Tibial nerve (tissue), 4 donors: ENCODE data around the gene PARP8. TPM values are rescaled to one million over a fixed set of nuclear protein-coding genes. Genes with fewer than 3 reads are reported as not detected.
"Not testable (repeated sequence)": the region's sequence is repeated elsewhere in the genome, so short reads cannot be mapped to it uniquely, and the experiment has no call there.

Experiments used
- DNase-seq, 2 donors: peaks; one replicate each; pipeline ENCODE4 v3.0.0-alpha.2; 2019; ENCODE audit warnings: low spot score in 2 of 2
- H3K27ac ChIP-seq, 4 donors: fragments of 200-600 bp; sonication (generic) in 3 of 4; one replicate each; pipeline ENCODE4 v1.5.1; 2017 to 2019; ENCODE audit warnings: mild to moderate bottlenecking in 1 of 4
- H3K27me3 ChIP-seq, 2 donors: fragments of 200-600 bp; sonication (generic) in 1 of 2; one replicate each; pipeline versions ENCODE4 v1.5.1 to v1.6.0; 2017 to 2019
- H3K36me3 ChIP-seq, 3 donors: fragments of 200-600 bp; sonication (generic); one replicate each; pipeline ENCODE4 v1.5.1; 2018 to 2019
- H3K4me1 ChIP-seq, 4 donors: fragments of 200-600 bp; sonication (generic) in 3 of 4; one replicate each; pipeline ENCODE4 v1.5.1; 2017 to 2019
- H3K4me3 ChIP-seq, 4 donors: fragments of 200-600 bp; sonication (generic) in 3 of 4; one replicate each; pipeline ENCODE4 v1.5.1; 2017 to 2019; ENCODE audit warnings: mild to moderate bottlenecking in 1 of 4, moderate library complexity in 1 of 4
- H3K9me3 ChIP-seq, 4 donors: fragments of 200-600 bp; sonication (generic) in 3 of 4; one replicate each; pipeline ENCODE4 v1.5.1; 2017 to 2019
- EP300 ChIP-seq, 2 donors: sonication (generic); formaldehyde crosslinking; IDR thresholded peaks; one replicate each; pipeline ENCODE4 v1.6.1; 2017; ENCODE audit warnings: antibody characterized with exemption in 2 of 2, mild to moderate bottlenecking in 1 of 2
- POLR2A ChIP-seq, 2 donors: fragments of 450-650 bp; IDR thresholded peaks; one replicate each; pipeline ENCODE4 v1.6.1; 2017; ENCODE audit warnings: antibody characterized with exemption in 2 of 2, mild to moderate bottlenecking in 2 of 2, moderate library complexity in 2 of 2
- WGBS, 2 donors: methylation state at CpG; one replicate each; pipeline ENCODE4 v1.1.5; 2018; 5-methylcytosine and 5-hydroxymethylcytosine counted together
- total RNA-seq, 4 donors: library from RNA; depleted of rRNA; stranded (reverse); fragments of >200 nt; gene quantifications; one replicate each; pipeline ENCODE4 v1.1.0, GENCODE V29; 2016
- TF ChIP-seq, protein P1 (sequence below), 5 experiments: fragments of 200-600 bp in 3 of 5; fragments of 450-650 bp in 2 of 5; sonication (generic) in 3 of 5; IDR thresholded peaks; one replicate each; pipeline ENCODE4 v1.5.1; 2016 to 2019; ENCODE audit warnings: antibody characterized with exemption in 5 of 5, mild to moderate bottlenecking in 3 of 5, moderate library complexity in 2 of 5

Gene PARP8
- total RNA-seq, 4 donors from 2014 or later = 10.4 to 24.7 (median 18.8) TPM

DNA sequence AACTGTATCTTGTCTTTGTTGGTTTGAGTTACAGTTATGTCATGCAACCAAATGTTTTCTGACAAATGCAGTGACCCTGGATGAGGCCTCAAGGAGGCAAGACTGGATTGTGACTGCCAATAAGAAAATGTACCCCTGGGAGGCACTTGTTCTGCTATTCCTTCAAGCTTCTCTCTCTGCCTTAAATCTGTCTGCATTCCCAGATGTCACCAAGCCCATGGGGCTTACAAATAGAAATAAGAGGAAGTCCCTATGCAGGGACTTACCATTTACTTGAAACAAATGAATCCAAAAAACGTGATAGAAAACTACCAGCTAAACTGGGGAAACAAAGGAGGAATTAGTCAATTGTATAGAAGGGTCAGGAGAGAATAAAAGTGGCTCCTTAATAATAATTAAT lies 8.2 kb upstream of the PARP8 start:
- Histone ChIP-seq H3K9me3 (no peaks in the 10 kb centered on the region), H3K36me3 (no peaks in the 10 kb centered on the region), H3K4me3 (no peak overlapping the region), H3K4me1 (no peaks in the 10 kb centered on the region), H3K27me3 (no peaks in the 10 kb centered on the region), H3K27ac (no peak overlapping the region)
- WGBS, 2 donors = 64 to 66% methylated on average over 1 of the region's 1 CpG
- DNase-seq = no peak
- TF ChIP-seq, protein P1, sequence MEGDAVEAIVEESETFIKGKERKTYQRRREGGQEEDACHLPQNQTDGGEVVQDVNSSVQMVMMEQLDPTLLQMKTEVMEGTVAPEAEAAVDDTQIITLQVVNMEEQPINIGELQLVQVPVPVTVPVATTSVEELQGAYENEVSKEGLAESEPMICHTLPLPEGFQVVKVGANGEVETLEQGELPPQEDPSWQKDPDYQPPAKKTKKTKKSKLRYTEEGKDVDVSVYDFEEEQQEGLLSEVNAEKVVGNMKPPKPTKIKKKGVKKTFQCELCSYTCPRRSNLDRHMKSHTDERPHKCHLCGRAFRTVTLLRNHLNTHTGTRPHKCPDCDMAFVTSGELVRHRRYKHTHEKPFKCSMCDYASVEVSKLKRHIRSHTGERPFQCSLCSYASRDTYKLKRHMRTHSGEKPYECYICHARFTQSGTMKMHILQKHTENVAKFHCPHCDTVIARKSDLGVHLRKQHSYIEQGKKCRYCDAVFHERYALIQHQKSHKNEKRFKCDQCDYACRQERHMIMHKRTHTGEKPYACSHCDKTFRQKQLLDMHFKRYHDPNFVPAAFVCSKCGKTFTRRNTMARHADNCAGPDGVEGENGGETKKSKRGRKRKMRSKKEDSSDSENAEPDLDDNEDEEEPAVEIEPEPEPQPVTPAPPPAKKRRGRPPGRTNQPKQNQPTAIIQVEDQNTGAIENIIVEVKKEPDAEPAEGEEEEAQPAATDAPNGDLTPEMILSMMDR (IDR thresholded peaks at IDR 0.05) = no peak
- no peak for TF ChIP-seq EP300 (IDR thresholded peaks at IDR 0.05)
- no peak for TF ChIP-seq POLR2A (IDR thresholded peaks at IDR 0.05)

DNA sequence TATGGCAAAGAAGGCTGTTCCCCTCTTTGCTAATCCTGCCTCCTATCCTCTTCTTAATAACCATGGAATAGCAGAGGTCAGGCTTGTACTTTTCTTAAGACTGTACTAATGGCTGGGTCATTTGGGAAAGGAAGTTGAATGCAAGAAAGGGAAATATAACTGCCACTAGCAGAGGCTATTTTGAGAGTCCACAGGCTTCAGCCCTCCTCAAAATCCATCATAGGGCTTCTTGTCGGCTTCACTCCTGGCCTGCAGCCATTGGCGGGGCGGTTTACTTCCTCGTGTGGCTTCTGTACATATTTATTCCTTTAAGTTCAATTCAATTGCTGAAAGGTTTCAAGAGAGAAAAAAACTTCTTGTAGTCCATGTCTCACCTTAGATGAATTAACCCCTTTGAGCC lies 2.8 kb upstream of the PARP8 start:
- peak in 1 of 2 donors; percentile 35 for DNase-seq
- WGBS, 2 donors = 58 to 61% methylated on average over 4 of the region's 4 CpGs
- TF ChIP-seq EP300 (IDR thresholded peaks at IDR 0.05) = peak in 1 of 2 donors; percentile 20
- TF ChIP-seq, protein P1 (IDR thresholded peaks at IDR 0.05) = no peak

DNA sequence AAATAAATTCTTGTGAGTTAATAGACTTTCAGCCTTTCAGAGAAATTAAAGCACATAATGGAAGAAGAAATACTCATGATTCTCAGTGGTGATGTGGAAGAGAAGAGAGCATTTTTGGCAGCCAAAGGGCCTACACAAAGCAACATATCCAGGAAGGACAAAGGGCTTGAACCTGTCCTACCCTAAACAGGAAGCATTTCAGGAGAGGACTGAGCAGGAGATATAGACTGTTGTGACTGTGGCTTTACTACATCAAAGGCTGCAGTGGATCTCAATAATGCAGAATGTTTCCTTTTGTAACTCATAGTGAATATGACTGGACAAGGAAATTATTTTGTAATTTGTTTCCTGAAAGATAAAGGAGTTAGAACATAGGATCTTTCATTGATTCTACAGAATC lies 1.3 kb upstream of the PARP8 start:
- Histone ChIP-seq H3K4me1 (peaks cover 0 to 11% (median 6%) of the 10 kb centered on the region in 4 donors), H3K9me3 (no peaks in the 10 kb centered on the region), H3K27me3 (no peaks in the 10 kb centered on the region), H3K27ac (peak overlapping the region in 2 of 4 donors; percentile 91 to 95), H3K36me3 (no peaks in the 10 kb centered on the region), H3K4me3 (no peak overlapping the region)
- no peak for TF ChIP-seq EP300 (IDR thresholded peaks at IDR 0.05)
- no peak for TF ChIP-seq POLR2A (IDR thresholded peaks at IDR 0.05)
- TF ChIP-seq, protein P1 (IDR thresholded peaks at IDR 0.05) = no peak
- no peak for DNase-seq

More for the DNA sequence above, 2.8 kb upstream of the PARP8 start:
- peaks cover 0 to 9% (median 3%) of the 10 kb centered on the region in 4 donors for H3K4me1 ChIP-seq
- no peak overlapping the region for H3K4me3 ChIP-seq
- no peaks in the 10 kb centered on the region for H3K27me3 ChIP-seq
- H3K36me3 ChIP-seq = no peaks in the 10 kb centered on the region
- H3K9me3 ChIP-seq = no peaks in the 10 kb centered on the region
- peak overlapping the region in 1 of 4 donors; percentile 29 for H3K27ac ChIP-seq

DNA sequence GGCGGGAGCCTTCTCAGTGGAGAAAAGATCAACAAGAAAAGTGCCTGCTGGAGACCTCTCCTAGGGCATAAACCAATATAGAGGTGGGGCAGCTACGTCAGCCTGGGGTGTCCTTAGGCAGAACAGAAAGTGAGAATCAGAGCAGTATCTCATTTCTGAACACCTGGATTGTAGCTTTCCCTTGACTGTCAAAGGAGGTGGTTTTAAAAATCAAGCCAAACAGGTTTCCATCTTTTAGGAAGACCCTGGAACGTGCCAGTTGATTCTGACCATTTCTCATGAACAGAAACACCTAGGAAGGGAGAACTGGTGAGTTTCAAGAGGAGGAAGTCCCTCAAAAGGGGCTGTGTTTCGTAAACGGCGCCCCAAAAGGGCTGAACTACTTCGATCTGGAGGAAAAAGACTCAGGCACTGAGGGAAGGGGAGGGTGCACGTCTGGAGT lies 655 bp upstream of the PARP8 start:
- not testable (repeated sequence) for H3K36me3 ChIP-seq, DNase-seq, H3K27me3 ChIP-seq, H3K9me3 ChIP-seq
- H3K4me3 ChIP-seq = peak overlapping the region; percentile 20 to 92 (median 89)
- WGBS, 2 donors = 51 to 55% methylated on average over 8 of the region's 8 CpGs
- peak overlapping the region in 3 of 4 donors; percentile 88 to 95 (median 91) for H3K27ac ChIP-seq
- peaks cover 0 to 11% (median 6%) of the 10 kb centered on the region in 4 donors for H3K4me1 ChIP-seq

DNA sequence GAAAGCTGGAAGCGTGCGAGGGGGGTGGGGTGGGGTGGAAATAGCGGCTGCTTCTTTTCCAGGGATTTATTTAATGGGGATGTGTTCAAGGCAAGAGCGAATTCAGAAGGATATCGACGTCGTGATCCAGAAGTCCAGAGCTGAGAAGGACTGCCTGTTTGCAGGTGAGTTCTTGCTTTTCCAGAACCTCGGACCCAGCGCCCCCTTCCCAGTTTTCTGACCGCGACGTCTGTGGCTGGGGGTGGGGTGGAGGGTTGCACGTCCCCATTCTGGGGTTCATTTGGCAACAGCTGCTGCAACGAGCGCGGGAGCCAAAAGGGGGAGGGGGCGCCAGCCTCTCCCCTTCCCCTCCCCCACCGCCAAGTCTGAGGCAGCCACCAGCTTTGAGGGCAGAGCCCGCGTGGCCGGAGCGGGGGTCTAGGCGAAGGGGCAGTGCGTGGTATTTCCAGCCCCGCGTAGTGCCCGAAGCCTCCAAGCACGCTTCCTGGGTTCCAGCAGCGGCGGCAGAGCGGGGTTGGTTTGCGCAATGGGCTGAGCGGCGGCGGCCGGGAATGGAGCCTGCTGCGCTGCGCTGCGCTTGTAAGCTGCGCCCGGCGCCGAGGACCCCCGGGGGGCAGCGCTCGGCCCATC lies 701 bp downstream of the PARP8 start:
- TF ChIP-seq EP300 (IDR thresholded peaks at IDR 0.05) = peak in 1 of 2 donors; percentile 23
- TF ChIP-seq, protein P1 (IDR thresholded peaks at IDR 0.05) = no peak
- peak; percentile 17 to 26 for DNase-seq
- Histone ChIP-seq H3K36me3 (no peaks in the 10 kb centered on the region), H3K27ac (peak overlapping the region; percentile 88 to 95 (median 90)), H3K4me3 (peak overlapping the region; percentile 87 to 92 (median 90)), H3K4me1 (peaks cover 0 to 16% (median 6%) of the 10 kb centered on the region in 4 donors), H3K27me3 (no peaks in the 10 kb centered on the region), H3K9me3 (no peaks in the 10 kb centered on the region)
- WGBS, 2 donors = 0 to 1% methylated on average over 35 to 46 of the region's 46 CpGs
